ENCODE measurements around the gene IZUMO1.
"Not testable (repeated sequence)": the region's sequence is repeated elsewhere in the genome, so short reads cannot be mapped to it uniquely, and the experiment has no call there.

Gene IZUMO1

DNA sequence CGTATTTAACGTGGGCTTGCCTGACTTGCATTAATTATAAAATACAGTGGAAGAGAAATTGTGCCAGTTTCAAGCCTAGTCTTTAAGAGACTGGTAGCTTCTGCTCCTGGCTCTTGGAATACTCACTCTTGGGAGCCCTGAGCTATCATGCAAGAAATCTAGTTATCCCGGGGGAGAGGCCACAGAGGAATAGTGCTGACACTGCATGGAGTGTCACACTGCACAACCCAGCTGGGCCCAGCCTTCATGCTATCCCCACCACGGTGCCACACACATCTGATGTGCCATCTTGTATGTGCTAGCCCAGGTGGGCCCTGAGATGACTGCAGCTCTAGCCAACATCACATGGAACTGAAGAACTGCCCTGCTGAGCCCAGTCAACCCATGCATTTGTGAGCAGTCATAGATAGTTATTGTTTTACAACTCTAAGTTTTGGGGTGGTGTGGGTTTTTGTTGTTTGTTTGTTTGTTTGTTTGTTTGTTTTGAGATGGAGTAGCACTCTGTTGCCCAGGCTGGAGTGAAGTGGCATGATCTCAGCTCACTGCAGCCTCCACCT is 35.5 kb downstream of the IZUMO1 start:
- no peak for DNase-seq

DNA sequence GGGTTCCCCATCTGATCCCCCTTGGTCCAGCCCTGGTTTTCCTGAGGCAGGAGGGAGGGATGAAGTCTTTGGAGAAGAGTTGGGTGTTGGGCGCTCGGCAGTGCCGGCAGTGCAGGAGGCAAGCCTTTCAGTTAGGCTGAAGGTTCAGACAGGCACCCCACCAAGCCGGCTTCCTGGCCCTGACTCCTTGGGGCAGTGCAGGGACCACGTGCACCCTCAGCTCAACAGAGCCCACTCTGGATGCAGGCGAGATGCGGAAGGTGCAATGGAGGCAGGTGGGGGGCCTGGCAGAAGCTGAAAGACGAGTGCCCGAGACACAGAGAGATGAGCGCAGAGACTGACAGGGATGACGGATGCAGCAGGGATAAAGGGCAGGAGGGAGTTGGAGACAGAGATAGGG is 38.2 kb downstream of the IZUMO1 start:
- DNase-seq: no peak

DNA sequence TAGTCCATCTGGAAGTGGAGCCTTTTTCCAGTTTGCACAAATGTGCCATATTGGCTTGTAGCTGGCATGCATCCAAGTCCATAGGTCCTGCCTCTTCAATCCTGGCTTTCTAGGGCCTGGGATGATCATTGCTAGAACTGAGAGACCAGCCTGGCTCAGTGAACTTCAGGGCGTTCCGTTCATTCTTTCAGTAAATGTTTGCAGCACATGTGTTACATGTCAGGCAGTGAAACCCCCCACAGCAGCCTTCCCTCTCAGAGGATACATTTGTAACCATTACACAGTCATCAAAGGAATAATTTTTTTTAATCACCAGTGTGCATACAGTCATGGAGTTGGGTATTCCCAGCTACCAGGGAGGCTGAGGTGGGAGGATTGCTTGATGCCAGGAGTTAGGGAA is 41.3 kb downstream of the IZUMO1 start:
- no peak for DNase-seq

DNA sequence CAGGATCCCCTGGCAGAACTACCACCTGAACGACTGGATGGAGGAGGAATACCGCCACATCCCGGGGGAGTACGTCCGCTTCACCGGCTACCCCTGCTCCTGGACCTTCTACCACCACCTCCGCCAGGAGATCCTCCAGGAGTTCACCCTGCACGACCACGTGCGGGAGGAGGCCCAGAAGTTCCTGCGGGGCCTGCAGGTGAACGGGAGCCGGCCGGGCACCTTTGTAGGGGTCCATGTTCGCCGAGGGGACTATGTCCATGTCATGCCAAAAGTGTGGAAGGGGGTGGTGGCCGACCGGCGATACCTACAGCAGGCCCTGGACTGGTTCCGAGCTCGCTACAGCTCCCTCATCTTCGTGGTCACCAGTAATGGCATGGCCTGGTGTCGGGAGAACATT is 43.4 kb downstream of the IZUMO1 start:
- no peak for DNase-seq

DNA sequence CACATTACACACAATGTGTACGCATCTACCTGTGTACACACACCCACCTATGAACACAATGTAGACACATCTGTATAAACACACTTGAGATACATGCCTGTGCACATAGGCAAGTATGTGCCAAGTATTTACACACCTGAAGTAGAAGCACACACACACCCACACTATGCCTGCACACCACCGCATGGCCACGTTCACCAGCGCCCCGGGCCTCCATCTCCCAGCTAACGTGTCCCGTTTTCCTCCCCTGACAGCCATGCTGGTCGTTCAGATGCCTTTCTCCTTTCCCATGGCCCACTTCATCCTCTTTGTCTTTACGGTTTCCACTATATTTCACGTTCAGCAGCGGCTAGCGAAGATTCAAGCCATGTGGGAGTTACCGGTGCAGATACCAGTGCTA is 44.0 kb downstream of the IZUMO1 start:
- DNase-seq: no peak

DNA sequence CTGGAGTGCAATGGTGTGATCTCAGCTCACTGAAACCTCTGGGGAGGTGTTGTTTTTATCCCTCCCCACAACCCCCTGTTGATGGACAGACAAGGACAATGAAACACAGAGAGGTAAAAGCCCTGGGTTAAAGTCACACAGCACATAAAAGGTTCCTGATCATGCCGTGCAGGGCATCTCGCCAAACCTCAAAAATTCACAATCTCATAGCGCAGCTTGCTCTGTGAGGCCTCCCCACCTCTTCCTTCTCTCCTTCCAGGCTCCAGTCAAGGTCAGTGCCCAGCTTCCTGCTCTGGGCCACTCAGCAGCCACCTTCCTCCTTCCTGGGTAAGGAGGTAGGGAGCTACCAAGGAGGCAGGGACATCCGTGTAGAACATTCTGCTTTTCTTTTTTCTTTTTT is 48.7 kb downstream of the IZUMO1 start:
- DNase-seq: no peak

DNA sequence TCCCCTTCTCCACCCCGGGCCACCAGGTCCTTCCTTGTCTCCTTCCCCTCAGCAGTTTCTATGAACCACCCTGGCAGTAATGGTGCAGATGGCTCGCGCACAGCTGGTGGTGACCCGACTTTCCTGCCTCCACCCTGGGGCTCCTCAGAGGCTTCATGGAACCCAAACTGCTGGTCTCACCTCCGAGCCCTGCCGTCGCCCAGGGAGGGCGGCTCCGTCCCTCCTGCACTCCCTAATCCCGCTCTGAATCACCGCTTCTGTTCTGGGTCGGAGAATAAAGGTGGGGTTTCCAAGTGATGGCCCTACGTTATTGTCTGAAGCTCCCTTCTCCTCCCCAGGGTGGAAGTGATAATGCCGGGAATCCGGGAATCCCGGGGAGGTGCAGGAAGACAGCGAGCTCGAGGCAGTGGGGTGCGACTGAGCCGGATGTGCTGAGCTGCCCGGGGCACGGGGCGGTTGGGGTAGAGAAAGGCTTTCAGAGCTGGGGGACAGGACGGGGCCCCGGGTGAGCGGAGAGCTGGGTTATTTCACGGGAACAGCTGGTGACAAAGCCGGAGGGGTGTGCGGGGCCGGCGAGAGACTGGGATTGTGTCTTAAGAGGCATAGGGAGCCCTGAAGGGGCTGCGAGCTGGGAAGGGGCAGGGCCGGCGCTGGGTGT is 50.2 kb downstream of the IZUMO1 start:
- no peak for DNase-seq

DNA sequence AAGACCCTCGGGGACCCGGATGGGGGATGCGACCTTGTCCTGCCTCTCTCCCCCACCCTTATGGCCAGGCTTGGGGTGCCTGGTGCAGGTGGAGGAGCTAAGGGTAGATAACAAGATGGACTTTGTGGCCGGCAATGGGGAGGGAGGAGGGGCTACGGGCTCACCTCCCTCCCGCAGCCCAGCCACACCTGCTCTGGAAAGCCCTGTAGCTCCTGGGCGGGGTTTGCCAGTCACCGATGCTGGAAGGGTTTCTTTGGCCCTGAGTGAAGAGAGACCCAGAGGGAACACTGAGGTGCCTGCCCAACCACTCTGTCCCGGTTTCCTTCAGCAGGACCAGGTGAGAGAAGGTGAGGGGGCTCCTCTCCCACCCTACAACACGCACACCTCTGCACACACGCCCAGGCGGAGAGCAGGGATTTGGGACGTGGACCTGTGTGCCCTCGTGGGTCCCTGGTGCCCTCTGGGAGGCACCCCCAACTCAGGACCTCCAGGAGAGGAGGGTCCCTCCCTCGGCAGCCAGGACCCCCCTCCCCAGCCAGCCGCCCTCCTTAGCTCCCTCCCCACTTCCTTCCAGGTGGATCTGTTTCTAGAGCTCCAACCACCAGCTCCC is 50.9 kb downstream of the IZUMO1 start, which contains the start of gene FUT2:
FUT2 (plus strand) TSS at position 229 of the 610 bp plus-strand sequence. CDS start 6,986 bp downstream, outside the sequence.
- no peak for DNase-seq

DNA sequence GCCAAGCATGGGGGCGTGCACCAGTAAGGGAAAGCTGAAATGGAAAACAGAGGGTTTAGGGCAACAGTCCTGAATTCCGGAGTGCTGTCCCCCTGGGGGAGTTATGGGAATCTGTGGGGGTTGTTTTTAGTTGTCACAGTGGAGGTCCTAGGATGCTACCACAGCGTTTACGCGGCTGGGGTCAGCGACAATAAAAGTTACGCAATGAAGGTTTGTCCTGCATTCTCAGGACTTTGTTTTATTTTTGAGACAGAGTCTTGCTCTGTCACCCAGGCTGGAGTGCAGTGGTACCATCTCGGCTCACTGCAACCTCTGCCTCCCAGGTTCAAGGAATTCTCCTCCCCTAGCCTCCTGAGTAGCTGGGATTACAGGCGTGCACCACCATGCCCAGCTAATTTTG is 53.1 kb downstream of the IZUMO1 start:
- not testable (repeated sequence) for DNase-seq
